Psoas muscle (tissue), 8 donors: ENCODE data around the gene PCSK4. TPM values are rescaled to one million over a fixed set of nuclear protein-coding genes. Genes with fewer than 3 reads are reported as not detected.
A peak's percentile ranks its signal among the peaks of the same experiment; 100 is the strongest.

ENCODE experiments used
- ATAC-seq, 4 donors: fragments of 200-7000 bp; cut with Tn5 transposase; one replicate each; pipeline ENCODE4 v1.9.1; 2020; ENCODE audit warnings: moderate library complexity in 3 of 4, mild to moderate bottlenecking in 2 of 4
- DNase-seq, 2 donors: peaks; one replicate each; pipeline ENCODE4 v3.0.0-alpha.2; 2020
- H3K27ac ChIP-seq: fragments of 200-600 bp; one replicate; pipeline ENCODE4 v1.8.0; 2022
- H3K27me3 ChIP-seq, 3 donors: fragments of 200-600 bp in 1 of 3; one replicate each; pipeline versions ENCODE4 v1.6.1 to v1.8.0; 2013 to 2022; ENCODE audit warnings: low read length in 2 of 3, mild to moderate bottlenecking in 2 of 3, moderate library complexity in 1 of 3; ENCODE audit not compliant: insufficient read depth in 3 of 3
- H3K36me3 ChIP-seq, 2 donors: fragments of 200-600 bp in 1 of 2; one replicate each; pipeline versions ENCODE4 v1.6.1 to v1.8.0; 2013 to 2022; ENCODE audit warnings: low read depth in 1 of 2, mild to moderate bottlenecking in 1 of 2, moderate library complexity in 1 of 2; ENCODE audit not compliant: insufficient read depth in 1 of 2
- H3K4me1 ChIP-seq: fragments of 200-600 bp; one replicate; pipeline ENCODE4 v1.8.0; 2022
- H3K4me3 ChIP-seq: fragments of 200-600 bp; one replicate; pipeline ENCODE4 v1.8.0; 2022; ENCODE audit warnings: mild to moderate bottlenecking
- H3K9me3 ChIP-seq: fragments of 200-600 bp; one replicate; pipeline ENCODE4 v1.8.0; 2022
- CTCF ChIP-seq: fragments of 200-600 bp; IDR thresholded peaks from one replicate; pipeline ENCODE4 v1.8.0; 2022; ENCODE audit warnings: antibody characterized with exemption
- WGBS, 3 donors: extraction: QIAGEN DNeasy Blood & Tissue Kit; methylation state at CpG; one replicate each; pipeline versions ENCODE4 v1.1.6 to v1.1.7; 2013; 5-methylcytosine and 5-hydroxymethylcytosine counted together
- intact Hi-C, 2 donors: fragments of 100-400 bp; cut with DNase I; formaldehyde crosslinking; loops; one replicate each; pipeline versions ENCODE4 v1.11.0 to v1.14.2; 2022
- polyA plus RNA-seq, 3 donors: library from polyadenylated mRNA; stranded (reverse); fragments of 200-250 nt; gene quantifications; one replicate each; pipeline ENCODE4 v1.2.3, GENCODE V29; 2013
- total RNA-seq, 4 donors: library from RNA; stranded (reverse); fragmentation: NEBNext Ultra II Directional in 2 of 4; extraction: Animal tissue kit (Norgen Biotek cat#: 25700) in 2 of 4; gene quantifications; one replicate each; pipeline versions ENCODE4 v1.2.1 to v1.2.4, GENCODE V29; 2021 to 2023
- donor health status: healthy with polysubstance abuse.
- donor health status: DM: no; HTN: no; CAD: no; lungs with moderate emphysema.
- donor health status: Bipolar disorder and iron deficiency.
- donor health status: healthy.
- donor health status: DM: yes; HTN: yes; CAD: no.
- donor health status: DM: no; HTN: no; CAD: no.
- donor health status: DM: no; HTN: no; CAD: no.
- donor health status: DM: yes; HTN: yes; CAD: no.

PCSK4 gene
- total and polyA plus RNA-seq, 7 donors = 0.57 to 1.5 (median 0.89) TPM

GRCh38 chr19:1456121-1456900 is 33.8 kb downstream of the PCSK4 start:
- H3K9me3 ChIP-seq = no peaks in the 10 kb centered on the region
- ATAC-seq (peak in 2 of 4 donors; percentile 7 to 10), DNase-seq (peak in 1 of 2 donors; percentile 48)
- 15 to 35% (median 19%) methylated on average over 29 to 43 of the region's 43 CpGs for whole genome bisulfite sequencing, 3 donors
- no peak for TF ChIP-seq CTCF
- no peak overlapping the region for H3K4me3 ChIP-seq
- no peaks in the 10 kb centered on the region for H3K4me1 ChIP-seq
- H3K36me3 ChIP-seq = no peaks in the 10 kb centered on the region
- peaks cover 0 to 70% (median 47%) of the 10 kb centered on the region in 3 donors for H3K27me3 ChIP-seq
- intact Hi-C loops = no loop called here
- no peak overlapping the region for H3K27ac ChIP-seq

GRCh38 chr19:1455336-1456120 is 34.6 kb downstream of the PCSK4 start:
- Histone ChIP-seq H3K4me1 (no peaks in the 10 kb centered on the region), H3K36me3 (no peaks in the 10 kb centered on the region), H3K27me3 (peaks cover 0 to 78% (median 53%) of the 10 kb centered on the region in 3 donors), H3K4me3 (no peak overlapping the region), H3K27ac (no peak overlapping the region), H3K9me3 (no peaks in the 10 kb centered on the region)
- ATAC-seq = peak; percentile 47 to 74 (median 66)
- peak in 1 of 2 donors; percentile 74 for DNase-seq
- TF ChIP-seq CTCF = no peak
- WGBS, 3 donors = 2 to 6% (median 5%) methylated on average over 34 to 42 of the region's 42 CpGs
- intact Hi-C loops = no loop called here

- no peaks in the 10 kb centered on the region for H3K36me3 ChIP-seq
- H3K27ac ChIP-seq = no peak overlapping the region
- TF ChIP-seq CTCF = no peak
- H3K4me1 ChIP-seq = no peaks in the 10 kb centered on the region
- peaks cover 0 to 84% (median 59%) of the 10 kb centered on the region in 3 donors for H3K27me3 ChIP-seq
- intact Hi-C loops = no loop called here
- H3K4me3 ChIP-seq = no peak overlapping the region
- 5 to 10% (median 6%) methylated on average over 13 to 22 of the region's 22 CpGs for WGBS, 3 donors
- no peaks in the 10 kb centered on the region for H3K9me3 ChIP-seq
- ATAC-seq (no peak), DNase-seq (no peak)
These were observed 35.2 kb downstream of the PCSK4 start for GRCh38 chr19:1455002-1455335.

- H3K36me3 ChIP-seq = no peaks in the 10 kb centered on the region
- intact Hi-C loops = no loop called here
- WGBS, 3 donors = 4 to 9% (median 6%) methylated on average over 31 to 33 of the region's 33 CpGs
- H3K27me3 ChIP-seq = peaks cover 0 to 96% (median 66%) of the 10 kb centered on the region in 3 donors
- no peak for TF ChIP-seq CTCF
- no peak overlapping the region for H3K4me3 ChIP-seq
- no peaks in the 10 kb centered on the region for H3K4me1 ChIP-seq
- ATAC-seq (peak in 2 of 4 donors; percentile 19), DNase-seq (peak in 1 of 2 donors; percentile 61)
- H3K9me3 ChIP-seq = no peaks in the 10 kb centered on the region
- no peak overlapping the region for H3K27ac ChIP-seq
These were observed 36.4 kb downstream of the PCSK4 start for GRCh38 chr19:1453525-1454364.
